T-helper 9 cell (primary cell): ENCODE data around the gene COPZ1.

Source experiments
- DNase-seq: peaks from one replicate; pipeline ENCODE4 v3.0.0-alpha.2; 2020

The COPZ1 gene

GRCh38 chr12:54359762-54360351, 34.9 kb downstream of the COPZ1 start:
- DNase-seq = no peak

DNA sequence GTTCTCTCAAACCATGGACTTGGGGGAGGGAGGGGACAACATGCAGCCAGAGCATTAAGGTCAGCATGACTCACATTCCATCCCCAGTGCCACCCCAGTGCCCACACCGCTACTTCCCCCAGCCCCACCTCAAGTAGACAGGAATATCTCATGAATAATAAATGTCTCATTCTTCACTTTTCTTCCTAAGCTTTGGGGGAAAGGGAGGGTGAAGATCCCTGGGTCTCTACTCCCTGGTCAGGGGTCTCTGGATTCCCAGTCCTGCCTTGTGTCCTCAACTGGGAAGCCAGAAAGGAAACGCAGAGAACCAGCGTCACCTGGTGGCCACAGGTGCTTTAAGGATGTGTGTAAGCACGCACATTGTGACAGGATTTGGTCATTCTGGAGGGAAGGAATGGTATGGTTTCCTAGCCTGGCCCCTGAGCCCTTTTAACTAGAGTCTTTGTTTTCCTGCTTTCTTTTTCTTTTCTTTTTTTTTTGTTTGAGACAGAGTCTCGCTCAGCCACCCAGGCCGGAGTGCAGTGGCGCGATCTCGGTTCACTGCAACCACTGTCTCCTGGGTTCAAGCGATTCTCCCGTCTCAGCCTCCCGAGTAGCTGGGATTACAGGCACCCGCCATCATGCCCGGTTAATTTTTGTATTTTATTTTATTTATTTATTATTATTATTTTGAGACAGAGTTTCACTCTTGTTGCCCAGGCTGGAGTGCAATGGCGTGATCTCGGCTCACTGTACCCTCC, 36.0 kb downstream of the COPZ1 start:
- DNase-seq = peak; percentile 37

- DNase-seq = no peak
These were observed 38.1 kb downstream of the COPZ1 start for GRCh38 chr12:54363047-54363446.

- no peak for DNase-seq
These were observed 38.7 kb downstream of the COPZ1 start for GRCh38 chr12:54363618-54364017.

- no peak for DNase-seq
These were observed 39.5 kb downstream of the COPZ1 start, which contains the start of gene GPR84 for GRCh38 chr12:54364413-54364812. Gene GPR84 (minus strand): TSS chr12:54364486. CDS start chr12:54363851, 635 bp downstream.

- no peak for DNase-seq
These were observed 43.2 kb downstream of the COPZ1 start for GRCh38 chr12:54368025-54368708.

GRCh38 chr12:54368709-54369596, 44.0 kb downstream of the COPZ1 start:
- DNase-seq = peak; percentile 92

GRCh38 chr12:54369597-54370131, 44.7 kb downstream of the COPZ1 start:
- no peak for DNase-seq

DNA sequence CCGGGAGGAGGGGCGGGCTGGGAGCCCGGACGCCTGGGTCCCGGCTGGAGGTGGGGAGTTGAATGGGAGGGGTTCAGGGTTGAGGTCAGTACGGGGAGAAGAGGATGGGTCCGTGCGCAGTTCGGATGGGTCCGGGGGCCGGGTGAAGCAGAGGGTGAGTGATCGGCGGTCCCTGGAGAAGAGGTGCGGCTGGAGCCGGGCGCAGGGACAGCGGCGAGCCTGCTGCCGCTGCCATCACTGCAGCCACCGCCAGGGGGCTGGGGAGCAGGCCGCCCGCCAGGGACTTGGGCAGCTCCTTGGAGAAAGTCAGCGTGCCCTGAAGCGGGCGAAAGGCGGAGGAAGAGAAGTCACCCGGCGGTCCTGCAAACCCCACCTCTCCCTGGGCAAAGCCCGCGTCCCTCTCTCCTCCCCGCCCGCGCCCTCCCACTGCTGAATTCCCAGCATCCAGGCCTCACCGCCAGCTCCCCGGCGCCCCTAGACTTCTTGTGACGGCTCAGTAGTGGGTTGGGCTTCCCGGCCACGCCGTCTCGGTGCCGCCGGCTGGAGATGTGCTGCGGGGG, 45.3 kb downstream of the COPZ1 start:
- DNase-seq = no peak

- DNase-seq = no peak
These were observed 46.6 kb downstream of the COPZ1 start for GRCh38 chr12:54371328-54372112.

DNA sequence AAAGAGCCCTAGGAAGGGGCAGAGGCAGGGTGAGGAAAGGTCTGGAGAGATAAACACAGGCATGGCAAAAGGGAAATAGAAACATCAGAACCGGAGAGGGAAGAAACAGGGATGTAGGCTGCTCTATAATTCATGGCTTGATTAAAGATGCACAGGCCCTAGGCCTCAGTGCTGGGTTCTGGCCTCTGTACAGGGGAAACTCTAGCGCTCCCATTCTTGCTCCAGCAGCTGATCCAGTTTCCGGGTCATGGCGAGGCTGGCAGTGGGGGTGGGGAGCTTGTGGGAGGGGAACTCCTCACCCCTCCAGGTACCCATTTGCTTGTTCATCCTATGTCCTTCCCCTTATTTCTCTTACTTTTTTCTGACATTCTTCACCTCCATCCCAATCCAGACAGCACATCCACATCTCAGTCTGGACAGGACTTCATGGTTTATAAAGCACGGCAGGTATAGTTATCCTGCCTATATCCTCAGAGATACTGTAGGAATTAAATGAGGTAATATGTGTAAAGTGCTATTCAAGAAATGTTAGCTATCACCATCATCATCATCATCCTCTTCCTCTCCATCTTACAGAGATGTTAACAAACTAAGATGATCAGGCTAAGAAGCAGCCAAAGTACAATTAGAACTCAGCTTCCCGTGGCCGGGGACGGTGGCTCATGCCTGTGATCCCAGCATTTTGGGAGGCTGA, 47.3 kb downstream of the COPZ1 start:
- DNase-seq = no peak

- DNase-seq = no peak
These were observed 49.0 kb downstream of the COPZ1 start for GRCh38 chr12:54373649-54374561.

GRCh38 chr12:54374562-54375258, 49.8 kb downstream of the COPZ1 start:
- DNase-seq = no peak

DNA sequence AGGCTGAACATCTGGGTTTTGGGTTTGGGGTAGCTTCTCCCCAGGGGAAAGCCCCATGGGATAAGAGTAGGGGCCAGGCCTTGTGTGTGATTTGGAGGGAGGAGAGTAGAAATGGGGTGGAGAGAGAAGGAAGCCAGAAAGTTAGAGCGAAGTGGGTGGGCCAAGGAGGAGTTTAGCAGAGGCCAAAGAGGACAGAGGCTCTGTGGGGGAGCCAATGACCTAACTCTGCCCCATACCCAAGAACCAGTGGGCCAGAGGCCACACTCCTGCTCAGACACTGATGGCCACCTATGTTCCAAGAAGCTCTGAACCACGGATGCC, 50.3 kb downstream of the COPZ1 start:
- DNase-seq = no peak

- no peak for DNase-seq
These were observed 51.7 kb downstream of the COPZ1 start for GRCh38 chr12:54376596-54376995.

GRCh38 chr12:54377007-54377406, 52.1 kb downstream of the COPZ1 start:
- no peak for DNase-seq

DNA sequence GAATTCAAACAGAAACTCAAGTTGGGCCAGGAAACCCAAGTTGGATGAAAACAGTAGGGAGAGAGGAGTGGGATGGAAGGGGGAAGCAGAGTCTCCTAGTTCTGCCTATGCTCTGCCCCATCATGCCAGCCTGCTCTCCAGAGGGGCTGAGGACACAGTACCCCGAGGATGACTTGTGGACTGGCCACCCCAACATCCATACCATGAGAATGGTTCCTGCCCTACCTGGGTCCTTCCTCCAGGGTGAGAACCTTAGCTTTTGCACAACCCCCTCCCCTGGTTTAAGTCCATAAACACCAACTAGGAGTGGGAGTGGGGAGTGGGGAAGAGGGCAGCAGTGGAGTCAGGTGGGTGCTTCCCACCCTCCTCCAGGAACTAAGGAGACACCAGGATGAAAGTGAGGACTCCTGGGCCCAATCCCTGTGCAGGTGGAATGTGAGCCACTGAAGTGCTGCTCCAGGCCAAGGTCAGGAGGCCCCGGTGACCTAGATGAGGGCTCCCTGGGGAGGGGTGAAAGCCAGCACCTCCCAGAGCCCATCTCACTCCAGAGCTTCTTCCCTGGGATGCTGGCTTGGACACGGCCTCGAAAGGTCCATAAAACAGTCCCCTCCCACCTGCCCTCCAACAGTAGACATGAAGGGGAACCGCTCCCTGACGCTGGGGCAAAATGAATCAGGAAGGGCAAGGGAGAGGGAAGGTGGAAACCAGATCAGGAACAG, 53.0 kb downstream of the COPZ1 start:
- DNase-seq = no peak

DNA sequence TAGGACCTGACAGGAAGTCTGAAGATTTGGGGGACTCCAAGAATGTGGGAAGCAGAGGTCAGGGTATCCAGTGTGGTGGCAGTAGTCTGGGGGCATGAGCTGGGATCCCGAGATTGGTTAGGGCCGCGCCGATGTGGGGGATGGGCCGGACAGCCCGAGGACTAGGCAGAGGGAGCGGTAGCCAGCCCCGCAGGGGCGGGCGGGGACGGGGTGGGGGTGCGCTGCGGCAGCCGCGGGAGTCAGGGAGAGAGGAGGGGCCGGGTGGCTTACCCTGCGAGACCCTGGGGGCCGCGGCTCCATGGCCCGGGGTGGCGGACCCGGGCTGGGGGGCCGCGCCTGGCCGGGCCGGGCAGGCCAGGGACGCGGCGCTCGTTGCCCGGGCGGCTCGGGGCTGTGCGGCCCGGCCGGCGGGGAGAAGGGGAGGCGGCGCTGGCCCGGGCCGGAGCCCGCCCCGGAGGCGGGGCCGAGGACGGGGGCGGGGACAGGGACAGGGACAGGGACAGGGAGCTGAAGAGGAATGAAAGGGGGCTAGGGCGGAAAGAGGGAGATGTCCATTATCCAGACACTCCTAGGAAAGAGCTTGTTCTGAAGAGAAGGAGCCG, 54.0 kb downstream of the COPZ1 start:
- no peak for DNase-seq
